Measurements from ENCODE around the gene HYAL3.

HYAL3 gene

GRCh38 chr3:50327943-50328691 is 28.9 kb upstream of the HYAL3 start, which contains the start of gene TUSC2:
TSS of gene TUSC2 (minus strand) at chr3:50328223. CDS start at chr3:50328099, 124 bp downstream.
- peak; percentile 92 for DNase-seq

GRCh38 chr3:50327129-50327528 is 27.9 kb upstream of the HYAL3 start:
- DNase-seq = no peak

- no peak for DNase-seq
Observed at GRCh38 chr3:50326182-50326541, 27.0 kb upstream of the HYAL3 start.

- DNase-seq = no peak
Observed at GRCh38 chr3:50325497-50326181, 26.4 kb upstream of the HYAL3 start.

DNA sequence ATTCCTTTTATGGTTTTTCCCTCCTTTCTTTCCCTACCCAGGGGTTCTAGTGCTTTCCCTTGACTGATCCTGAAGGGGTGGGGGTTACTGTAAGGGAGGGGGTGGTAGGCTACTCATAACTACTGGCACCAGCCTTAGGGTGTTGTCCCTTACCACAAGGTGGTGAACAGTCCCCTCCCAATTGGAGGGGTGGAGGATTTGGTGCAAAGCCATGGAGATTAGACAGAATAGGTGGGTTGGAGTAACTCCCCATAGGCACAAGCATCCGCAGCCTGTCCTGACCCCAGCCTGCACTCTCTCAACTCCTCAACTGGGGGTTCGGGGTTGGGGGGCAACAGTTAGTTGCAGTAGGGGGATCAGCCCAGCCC is 25.9 kb upstream of the HYAL3 start:
- no peak for DNase-seq

DNA sequence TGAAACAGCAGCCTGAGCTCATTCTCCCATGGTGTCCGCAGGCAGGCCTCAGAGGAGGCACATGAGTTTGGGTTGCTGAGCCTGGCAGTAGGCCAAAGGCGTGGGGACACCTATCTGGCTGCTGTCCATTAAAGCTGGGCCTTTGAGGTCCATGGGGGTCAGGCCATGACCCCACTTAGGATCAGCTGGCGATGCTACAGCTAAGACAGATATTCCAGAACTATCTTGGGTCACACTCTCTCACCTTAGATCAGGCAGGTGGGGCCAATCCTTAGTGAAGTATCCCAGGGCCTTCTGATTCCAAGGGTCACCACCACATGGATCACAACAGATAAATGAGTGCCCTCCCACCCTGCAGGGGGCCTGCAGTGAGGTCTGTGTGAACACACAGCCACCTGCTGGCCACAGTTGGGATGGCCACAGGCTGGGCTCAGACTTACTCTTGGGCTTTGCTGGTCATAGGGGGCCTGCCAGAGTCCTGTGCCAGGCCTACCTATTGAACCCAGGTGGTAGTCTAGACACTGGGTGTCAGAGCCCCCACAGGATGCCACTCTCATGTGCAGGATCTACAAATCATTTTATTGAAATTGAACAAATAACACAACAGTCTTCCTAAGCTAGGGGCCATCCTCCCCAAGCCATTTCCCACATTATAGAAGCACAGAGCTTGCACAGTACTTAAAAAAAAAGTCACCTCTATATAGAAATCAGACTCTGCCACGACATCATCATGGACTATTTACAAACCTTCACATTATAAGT is 25.3 kb upstream of the HYAL3 start:
- DNase-seq = peak; percentile 61

- no peak for DNase-seq
Observed at GRCh38 chr3:50323614-50324199, 24.5 kb upstream of the HYAL3 start.

- no peak for DNase-seq
Observed at GRCh38 chr3:50323092-50323600, 23.9 kb upstream of the HYAL3 start.

DNA sequence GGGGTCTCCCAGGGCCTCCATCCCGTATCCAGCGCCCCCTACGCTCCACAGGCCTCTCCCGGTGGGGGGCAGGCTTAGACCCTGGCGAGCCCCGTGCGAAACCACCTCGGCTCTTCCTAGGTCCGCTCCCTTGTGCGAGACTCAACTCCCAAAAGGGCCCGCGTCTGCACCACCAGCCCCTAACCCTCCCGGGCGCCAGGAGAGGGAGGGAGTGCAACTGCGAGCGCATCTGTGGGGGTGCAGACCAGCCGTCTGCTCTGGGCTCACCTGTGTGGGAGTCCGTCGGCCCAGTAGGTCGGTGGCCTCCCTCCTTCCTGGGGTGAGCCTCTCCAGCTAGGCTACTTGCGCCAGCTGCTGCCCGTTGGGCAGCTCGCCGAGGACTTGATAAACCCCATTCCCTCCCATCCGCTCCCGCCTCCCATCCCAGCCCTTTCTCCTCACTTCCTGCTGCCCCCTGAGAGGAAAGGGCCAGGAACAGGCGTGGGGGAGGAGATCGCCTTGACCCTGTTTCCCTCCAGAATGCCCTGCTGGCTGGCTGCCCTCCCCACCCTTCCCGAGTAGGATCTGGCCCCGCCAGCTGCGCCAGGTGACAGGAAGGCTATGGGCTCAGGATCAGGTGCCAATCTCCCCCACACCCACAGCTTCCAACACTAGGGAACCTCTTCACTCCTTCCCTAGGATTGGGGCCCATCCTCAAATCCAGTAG is 23.3 kb upstream of the HYAL3 start, which contains the start of gene HYAL2:
TSS of gene HYAL2 (minus strand) at position 360 of the 706 bp plus-strand sequence. CDS start 2,256 bp downstream, outside the sequence.
- DNase-seq = no peak

GRCh38 chr3:50322115-50322385 is 22.8 kb upstream of the HYAL3 start:
- no peak for DNase-seq

DNA sequence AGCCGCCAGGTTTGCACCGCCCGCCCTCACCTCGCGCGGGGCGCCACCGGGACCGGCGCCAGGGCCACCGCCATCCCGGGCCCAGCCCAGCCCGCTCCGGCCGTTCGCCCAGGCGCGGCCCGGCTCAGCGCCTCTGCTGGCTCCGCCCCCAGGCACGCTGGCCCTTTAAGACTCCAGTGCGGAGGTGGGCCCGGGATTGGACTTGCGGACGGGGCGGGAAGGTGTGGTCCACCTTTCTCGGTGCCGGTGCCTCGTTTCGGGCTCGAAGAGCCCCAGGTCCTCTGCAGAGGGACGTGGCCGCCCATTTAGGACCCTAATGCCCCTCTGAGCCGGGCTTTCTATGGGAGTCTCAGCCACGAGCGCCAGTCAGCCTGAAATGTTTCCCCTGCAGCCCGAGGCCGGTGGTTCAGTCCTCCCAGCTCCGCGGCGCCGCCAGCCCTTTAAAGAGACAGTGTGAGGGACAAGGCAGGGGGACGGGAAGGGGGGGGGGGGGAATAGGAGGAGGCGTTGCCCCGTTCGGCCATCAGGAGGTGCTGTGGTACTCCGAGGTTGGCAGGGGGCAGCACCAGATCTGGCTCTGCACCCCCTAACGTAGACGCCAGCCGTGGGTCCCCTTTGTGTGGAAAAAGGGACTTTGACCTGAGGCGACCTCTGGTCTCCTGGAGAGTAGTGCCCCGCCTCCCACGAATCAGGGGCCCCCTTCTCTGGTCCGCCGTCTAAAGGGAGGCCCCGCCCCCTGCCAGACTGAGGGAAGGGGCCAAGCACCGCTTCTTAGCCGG is 22.3 kb upstream of the HYAL3 start:
- DNase-seq = peak; percentile 75 to 76

DNA sequence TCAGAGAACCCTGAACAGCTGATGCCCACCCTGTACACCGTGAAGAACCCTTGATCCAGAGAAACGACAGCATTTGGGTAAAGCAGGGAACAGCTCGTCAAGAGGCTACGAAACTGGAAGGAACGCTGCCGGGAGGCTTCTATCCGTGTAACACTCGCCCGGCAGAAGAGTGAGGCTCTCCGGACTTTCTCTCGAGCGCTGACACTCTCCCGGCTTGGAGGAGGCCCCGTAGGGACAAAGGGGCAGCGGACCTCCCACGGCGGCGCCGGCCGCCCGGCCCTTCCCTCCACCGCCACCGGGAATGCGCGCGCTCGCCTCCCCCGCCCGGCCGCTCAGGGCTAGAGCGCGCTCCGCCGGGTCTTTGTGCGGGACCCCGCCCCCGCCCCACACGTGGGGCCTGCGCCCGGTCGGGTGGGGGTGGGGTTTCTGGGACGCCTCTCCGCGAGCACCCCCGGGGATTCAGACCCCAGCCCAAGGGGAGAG is 21.7 kb upstream of the HYAL3 start:
- peak; percentile 52 to 58 for DNase-seq

- no peak for DNase-seq
Observed at GRCh38 chr3:50319894-50320625, 20.9 kb upstream of the HYAL3 start.

DNA sequence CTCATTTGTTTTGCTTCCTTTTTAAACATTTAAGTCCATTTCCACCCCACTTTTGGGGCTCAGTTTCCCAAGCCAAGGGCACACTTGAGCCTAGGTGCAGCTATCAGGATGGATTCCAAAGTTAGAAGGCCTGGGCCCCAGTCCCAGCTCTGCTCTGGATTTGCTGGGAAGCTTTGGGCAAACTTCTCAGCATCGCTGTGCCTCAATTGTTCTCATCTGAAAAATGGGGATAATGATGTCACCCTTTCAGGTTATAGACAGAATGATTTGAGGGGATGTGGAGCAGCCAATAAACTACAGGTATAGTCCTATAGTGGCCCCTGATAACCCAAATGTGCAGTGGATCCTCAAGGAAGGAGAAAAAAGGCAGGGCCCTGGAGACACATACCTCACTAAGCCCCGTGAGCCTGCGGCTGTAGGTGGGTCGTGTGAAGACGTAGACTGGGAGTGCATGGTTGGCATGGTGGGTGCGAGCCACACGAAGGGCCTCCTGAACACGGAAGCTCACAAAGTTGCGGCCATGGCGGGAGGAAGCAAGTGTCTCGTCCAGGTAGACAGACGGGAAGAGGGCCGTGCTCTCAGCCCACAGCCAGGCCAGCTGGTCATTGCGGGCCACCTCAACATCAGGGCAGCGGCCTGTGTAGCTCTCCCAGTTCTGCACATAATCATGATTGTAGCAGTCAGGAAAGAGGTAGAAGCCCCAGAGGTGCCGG is 20.1 kb upstream of the HYAL3 start:
- DNase-seq = no peak

- DNase-seq = no peak
Observed at GRCh38 chr3:50318615-50319014, 19.4 kb upstream of the HYAL3 start.

DNA sequence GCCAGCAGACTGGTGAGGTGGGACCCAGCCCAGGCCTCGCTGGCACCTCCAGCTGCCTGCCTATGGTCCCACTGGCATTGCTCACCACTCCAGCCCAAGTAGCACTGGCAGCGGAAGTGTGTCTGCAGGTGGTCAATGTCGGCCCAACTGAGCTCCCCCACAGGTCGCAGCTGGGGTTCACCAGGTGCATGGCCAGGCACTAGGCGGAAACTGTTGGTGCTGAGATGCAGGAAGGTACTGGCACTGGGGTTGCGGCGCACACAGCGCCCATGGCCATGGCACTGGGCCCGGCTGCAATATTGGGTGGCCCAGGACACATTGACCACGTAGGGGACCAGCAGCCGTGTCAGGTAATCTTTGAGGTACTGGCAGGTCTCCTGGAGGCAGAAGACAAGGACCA is 19.0 kb upstream of the HYAL3 start:
- DNase-seq = no peak

DNA sequence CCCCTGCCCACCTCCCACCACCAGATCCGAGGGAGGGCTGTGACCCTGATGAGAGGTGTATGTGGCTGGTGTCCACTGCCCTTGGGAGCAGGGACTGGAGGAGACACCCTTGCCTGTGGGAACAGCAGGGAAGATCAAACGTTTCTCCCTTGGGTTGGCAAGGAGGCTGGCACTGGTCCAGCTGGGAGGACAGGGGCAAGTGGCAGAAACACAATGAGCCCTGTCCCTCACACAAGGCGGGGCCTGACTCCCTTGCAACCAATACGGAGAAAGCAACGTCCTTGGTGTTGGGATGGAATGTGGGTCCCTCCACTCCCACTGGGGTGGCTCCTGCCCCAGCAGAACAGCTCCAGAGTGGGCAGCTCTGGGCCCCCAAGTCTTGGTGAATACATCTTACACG is 18.1 kb upstream of the HYAL3 start:
- no peak for DNase-seq

GRCh38 chr3:50316657-50317242 is 17.5 kb upstream of the HYAL3 start:
- DNase-seq = no peak

DNA sequence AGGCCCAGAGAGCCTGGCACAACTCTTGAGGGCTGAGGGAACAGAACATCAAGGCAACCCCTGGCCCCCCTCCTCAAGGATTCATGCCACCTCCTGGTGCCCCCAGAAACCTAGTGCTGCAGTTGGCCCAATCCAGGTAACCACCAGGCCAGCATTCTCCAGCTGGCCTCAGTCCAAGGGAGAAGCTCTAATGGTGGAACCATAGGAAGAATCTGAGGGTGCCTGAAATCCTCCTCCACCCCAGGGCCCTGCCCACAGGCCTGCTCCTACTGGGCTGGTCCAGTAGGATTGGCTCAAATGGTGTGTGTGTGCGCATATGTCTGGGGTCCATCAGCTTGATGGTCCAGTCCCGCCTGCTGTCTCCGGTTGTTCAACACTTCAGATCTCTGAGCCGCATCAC is 15.6 kb upstream of the HYAL3 start:
- no peak for DNase-seq

DNA sequence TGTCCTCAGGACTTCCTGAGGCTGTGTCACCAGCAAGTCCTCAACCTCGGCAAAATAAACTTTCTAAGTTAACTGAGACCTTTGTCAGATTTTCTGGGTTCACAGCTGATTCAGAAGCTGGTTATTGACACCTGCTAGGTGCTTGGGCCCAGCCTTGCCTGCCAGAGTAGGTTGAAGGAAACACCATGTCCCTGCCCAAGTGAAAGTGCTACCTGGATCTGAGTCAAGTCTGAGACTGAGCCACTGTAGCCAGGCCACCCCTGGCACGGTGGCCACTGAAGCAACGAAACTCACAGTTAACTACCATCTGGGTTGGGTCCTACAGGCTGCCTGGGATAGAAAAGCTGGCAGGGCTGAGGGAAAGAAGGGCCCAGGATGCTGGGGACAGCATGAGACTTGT is 15.1 kb upstream of the HYAL3 start:
- no peak for DNase-seq

Data from stimulated activated CD4-positive, alpha-beta T cell treated with anti-CD3 and anti-CD28 coated beads, Interleukin-2, amount 100 ng/mL, for 48 hours (primary cell).